Measurements from ENCODE around the gene RHOXF2B.
"Not testable (repeated sequence)": the region's sequence is repeated elsewhere in the genome, so short reads cannot be mapped to it uniquely, and the experiment has no call there.

RHOXF2B gene

GRCh38 chrX:120087289-120088017 lies 10.0 kb upstream of the RHOXF2B start:
- TF ChIP-seq CTCF (IDR thresholded peaks at IDR 0.05; ENCODE audit: extremely low read depth, missing control alignments), result no peak
- no peak for DNase-seq (ENCODE audit: low spot score)

- not testable (repeated sequence) for DNase-seq (ENCODE audit: low spot score)
These were observed 8.2 kb upstream of the RHOXF2B start for GRCh38 chrX:120085553-120086185.

GRCh38 chrX:120066169-120066568 lies 11.3 kb downstream of the RHOXF2B start:
- DNase-seq (ENCODE audit: low spot score), result not testable (repeated sequence)

GRCh38 chrX:120042712-120043111 lies 34.8 kb downstream of the RHOXF2B start:
- not testable (repeated sequence) for DNase-seq (ENCODE audit: low spot score)

GRCh38 chrX:120042247-120042646 lies 35.2 kb downstream of the RHOXF2B start:
- not testable (repeated sequence) for DNase-seq (ENCODE audit: low spot score)

GRCh38 chrX:120040176-120040575 lies 37.3 kb downstream of the RHOXF2B start:
- not testable (repeated sequence) for DNase-seq (ENCODE audit: low spot score)

GRCh38 chrX:120039087-120039733 lies 38.3 kb downstream of the RHOXF2B start:
- not testable (repeated sequence) for DNase-seq (ENCODE audit: low spot score)

GRCh38 chrX:120036704-120037103 lies 40.8 kb downstream of the RHOXF2B start:
- TF ChIP-seq CTCF (IDR thresholded peaks at IDR 0.05; ENCODE audit: extremely low read depth, missing control alignments), result no peak
- no peak for DNase-seq (ENCODE audit: low spot score)

- DNase-seq (ENCODE audit: low spot score), result peak; percentile 28
These were observed 41.8 kb downstream of the RHOXF2B start for GRCh38 chrX:120035522-120036309.

GRCh38 chrX:120029354-120029753 lies 48.1 kb downstream of the RHOXF2B start:
- DNase-seq (ENCODE audit: low spot score), result no peak
- TF ChIP-seq CTCF (IDR thresholded peaks at IDR 0.05; ENCODE audit: extremely low read depth, missing control alignments), result no peak

GRCh38 chrX:120023259-120023658 lies 54.2 kb downstream of the RHOXF2B start:
- DNase-seq (ENCODE audit: low spot score), result no peak
- TF ChIP-seq CTCF (IDR thresholded peaks at IDR 0.05; ENCODE audit: extremely low read depth, missing control alignments), result no peak
